Lower leg skin (tissue), 4 donors: ENCODE results near the gene RNF25. TPM values are rescaled to one million over a fixed set of nuclear protein-coding genes. Genes with fewer than 3 reads are reported as not detected.

ENCODE experiments used
- DNase-seq, 2 donors: peaks; one replicate each; pipeline ENCODE4 v3.0.0-alpha.2; 2019; ENCODE audit warnings: low spot score in 2 of 2
- H3K4me3 ChIP-seq: fragments of 200-600 bp; sonication (generic); 2 replicates; pipeline ENCODE4 v1.5.1; 2017; ENCODE audit warnings: mild to moderate bottlenecking, low read depth; ENCODE audit not compliant: poor library complexity, severe bottlenecking
- CTCF ChIP-seq, 3 donors: fragments of 450-650 bp; IDR thresholded peaks; one replicate each; pipeline ENCODE4 v1.5.1; 2016; ENCODE audit warnings: antibody characterized with exemption in 3 of 3, mild to moderate bottlenecking in 3 of 3, moderate library complexity in 2 of 3
- POLR2A ChIP-seq, 2 donors: fragments of 450-650 bp; IDR thresholded peaks; one replicate each; pipeline ENCODE4 v1.6.1; 2016 to 2017; ENCODE audit warnings: antibody characterized with exemption in 2 of 2, mild to moderate bottlenecking in 1 of 2, moderate library complexity in 1 of 2
- WGBS, 2 donors: methylation state at CpG; one replicate each; pipeline ENCODE4 v1.1.5; 2018; 5-methylcytosine and 5-hydroxymethylcytosine counted together
- intact Hi-C: fragments of 100-400 bp; cut with DNase I; formaldehyde crosslinking; loops from one replicate; pipeline ENCODE4 v1.15.0; 2023; ENCODE audit warnings: low total_unique reads
- total RNA-seq, 4 donors: library from RNA; depleted of rRNA; stranded (reverse); fragments of >200 nt; gene quantifications; one replicate each; pipeline ENCODE4 v1.1.0, GENCODE V29; 2016

Gene RNF25
- total RNA-seq, 4 donors from 2014 or later: 21.2 to 38.2 (median 21.7) TPM

- no peak overlapping the region for H3K4me3 ChIP-seq
- 42 to 47% methylated on average over 14 of the region's 14 CpGs for WGBS, 2 donors
- intact Hi-C loops: no loop called here
- DNase-seq: no peak
- TF ChIP-seq CTCF (IDR thresholded peaks at IDR 0.05): no peak
- TF ChIP-seq POLR2A (IDR thresholded peaks at IDR 0.05): no peak
These were observed 38.5 kb upstream of the RNF25 start for GRCh38 chr2:218710334-218710686.

- intact Hi-C loops: no loop called here
- no peak for TF ChIP-seq CTCF (IDR thresholded peaks at IDR 0.05)
- TF ChIP-seq POLR2A (IDR thresholded peaks at IDR 0.05): no peak
- no peak for DNase-seq
- 55 to 69% methylated on average over 8 of the region's 8 CpGs for WGBS, 2 donors
- no peak overlapping the region for H3K4me3 ChIP-seq
These were observed 38.1 kb upstream of the RNF25 start for GRCh38 chr2:218709908-218710307.

- DNase-seq: no peak
- no peak for TF ChIP-seq CTCF (IDR thresholded peaks at IDR 0.05)
- no peak for TF ChIP-seq POLR2A (IDR thresholded peaks at IDR 0.05)
- no peak overlapping the region for H3K4me3 ChIP-seq
- intact Hi-C loops: no loop called here
- WGBS, 2 donors: 90 to 93% methylated on average over 4 of the region's 4 CpGs
These were observed 36.3 kb upstream of the RNF25 start for GRCh38 chr2:218708086-218708485.

- no peak for TF ChIP-seq POLR2A (IDR thresholded peaks at IDR 0.05)
- no peak for TF ChIP-seq CTCF (IDR thresholded peaks at IDR 0.05)
- intact Hi-C loops: no loop called here
- no peak for DNase-seq
- 81 to 85% methylated on average over 4 of the region's 4 CpGs for WGBS, 2 donors
- no peak overlapping the region for H3K4me3 ChIP-seq
These were observed 31.5 kb upstream of the RNF25 start for GRCh38 chr2:218703341-218703740.

GRCh38 chr2:218701806-218702205, 30.0 kb upstream of the RNF25 start:
- TF ChIP-seq CTCF (IDR thresholded peaks at IDR 0.05): no peak
- TF ChIP-seq POLR2A (IDR thresholded peaks at IDR 0.05): no peak
- intact Hi-C loops: no loop called here
- 64 to 75% methylated on average over 2 of the region's 2 CpGs for WGBS, 2 donors

GRCh38 chr2:218698885-218699284, 27.1 kb upstream of the RNF25 start:
- no peak for DNase-seq
- intact Hi-C loops: no loop called here
- no peak for TF ChIP-seq CTCF (IDR thresholded peaks at IDR 0.05)
- no peak for TF ChIP-seq POLR2A (IDR thresholded peaks at IDR 0.05)
- WGBS, 2 donors: 91% methylated on average over 8 of the region's 8 CpGs
- no peak overlapping the region for H3K4me3 ChIP-seq

More at GRCh38 chr2:218701806-218702205, 30.0 kb upstream of the RNF25 start:
- H3K4me3 ChIP-seq: no peak overlapping the region
- no peak for DNase-seq
